GM23338 (cell line): Measurements from ENCODE around the gene SEC22A. TPM values are rescaled to one million over a fixed set of nuclear protein-coding genes. Genes with fewer than 3 reads are reported as not detected.

ENCODE experiments used
- ATAC-seq: fragments of 200-7000 bp; cut with Tn5 transposase; 3 replicates; pipeline ENCODE4 v1.9.1; 2020
- DNase-seq: peaks from one replicate; pipeline ENCODE4 v3.0.0-alpha.2; 2015; ENCODE audit warnings: low spot score
- H2AFZ ChIP-seq: fragments of 200-600 bp; sonication (generic); 2 replicates; pipeline ENCODE4 v1.8.0; 2016; ENCODE audit warnings: antibody characterized with exemption, mild to moderate bottlenecking, moderate library complexity
- H3F3A ChIP-seq: fragments of 200-600 bp; sonication (generic); replicated peaks from 2 replicates; pipeline ENCODE4 v1.8.0; 2017; ENCODE audit warnings: antibody characterized with exemption, mixed run types, low read depth
- H3K27ac ChIP-seq: fragments of 200-600 bp; sonication (generic); 2 replicates; pipeline ENCODE4 v1.6.1; 2016; ENCODE audit warnings: low read depth
- H3K27me3 ChIP-seq: fragments of 200-600 bp; sonication (generic); 2 replicates; pipeline ENCODE4 v1.8.0; 2016; ENCODE audit warnings: mild to moderate bottlenecking, mixed run types, moderate library complexity; ENCODE audit not compliant: insufficient read depth
- H3K36me3 ChIP-seq: fragments of 200-600 bp; sonication (generic); 2 replicates; pipeline ENCODE4 v1.8.0; 2016; ENCODE audit warnings: mild to moderate bottlenecking; ENCODE audit not compliant: insufficient read depth
- H3K4me1 ChIP-seq: fragments of 200-600 bp; sonication (generic); 2 replicates; pipeline ENCODE4 v1.8.0; 2016; ENCODE audit warnings: mild to moderate bottlenecking, moderate library complexity; ENCODE audit not compliant: insufficient read depth
- H3K4me2 ChIP-seq: fragments of 200-600 bp; sonication (generic); 2 replicates; pipeline ENCODE4 v1.7.1; 2017; ENCODE audit warnings: mixed run types
- H3K4me3 ChIP-seq: fragments of 200-600 bp; sonication (generic); 2 replicates; pipeline ENCODE4 v1.6.1; 2016; ENCODE audit warnings: mixed run types
- H3K79me2 ChIP-seq: fragments of 200-600 bp; sonication (generic); replicated peaks from 2 replicates; pipeline ENCODE4 v1.8.0; 2017; ENCODE audit warnings: mild to moderate bottlenecking; ENCODE audit not compliant: insufficient read depth
- H3K9me2 ChIP-seq: fragments of 200-600 bp; sonication (generic); 2 replicates; pipeline ENCODE4 v1.8.0; 2017; ENCODE audit not compliant: insufficient read depth
- H4K20me1 ChIP-seq: fragments of 200-600 bp; sonication (generic); replicated peaks from 2 replicates; pipeline ENCODE4 v1.8.0; 2017; ENCODE audit warnings: mild to moderate bottlenecking; ENCODE audit not compliant: insufficient read depth
- H3K27ac Mint-ChIP-seq: 2 replicates; pipeline ENCODE4 v1.8.0; 2020; ENCODE audit warnings: inconsistent platforms, mild to moderate bottlenecking, moderate library complexity, mixed read lengths
- H3K27me3 Mint-ChIP-seq: 3 replicates; pipeline ENCODE4 v1.8.0; 2022; ENCODE audit warnings: low read depth, mild to moderate bottlenecking, moderate library complexity, mixed read lengths, inconsistent platforms; ENCODE audit not compliant: insufficient read depth, poor library complexity
- H3K36me3 Mint-ChIP-seq: 3 replicates; pipeline ENCODE4 v1.8.0; 2021; ENCODE audit warnings: low read depth, mild to moderate bottlenecking, inconsistent platforms, moderate library complexity, mixed read lengths
- H3K4me1 Mint-ChIP-seq: 3 replicates; pipeline ENCODE4 v1.8.0; 2020; ENCODE audit warnings: mild to moderate bottlenecking, inconsistent platforms, mixed read lengths
- H3K4me3 Mint-ChIP-seq: 3 replicates; pipeline ENCODE4 v1.8.0; 2021; ENCODE audit warnings: moderate library complexity, mild to moderate bottlenecking, inconsistent platforms, mixed read lengths
- H3K9me3 Mint-ChIP-seq: 3 replicates; pipeline ENCODE4 v1.8.0; 2020; ENCODE audit warnings: moderate library complexity, mild to moderate bottlenecking, inconsistent platforms, mixed read lengths
- CREB1 ChIP-seq: fragments of 250-450 bp; sonication (Bioruptor Pico); IDR thresholded peaks from 2 replicates; pipeline ENCODE4 v1.5.0; 2020; ENCODE audit warnings: low read depth, mild to moderate bottlenecking, moderate library complexity
- CTCF ChIP-seq, 2 experiments: fragments of 200-600 bp in 1 of 2; sonication (generic) in 1 of 2; conservative IDR thresholded peaks; 2 replicates each; pipeline versions ENCODE4 v1.5.1 to v1.6.1; 2016 to 2017; ENCODE audit warnings: antibody characterized with exemption in 2 of 2, low read depth in 2 of 2, mild to moderate bottlenecking in 2 of 2, moderate library complexity in 1 of 2
- EZH2 ChIP-seq: fragments of 200-600 bp; sonication (generic); IDR thresholded peaks from one replicate; pipeline ENCODE4 v1.8.0; 2017; ENCODE audit warnings: antibody characterized with exemption, mild to moderate bottlenecking, low read depth; ENCODE audit not compliant: unreplicated experiment
- EZH2phosphoT487 ChIP-seq: fragments of 200-600 bp; sonication (generic); IDR thresholded peaks from one replicate; pipeline ENCODE4 v1.8.1; 2018; ENCODE audit warnings: antibody characterized with exemption; ENCODE audit not compliant: unreplicated experiment
- JUNB ChIP-seq: IDR thresholded peaks from one replicate; pipeline ENCODE4 v1.6.1; 2016; ENCODE audit warnings: antibody characterized with exemption; ENCODE audit not compliant: unreplicated experiment
- NANOG ChIP-seq: IDR thresholded peaks from 2 replicates; pipeline ENCODE4 v1.6.1; 2016; ENCODE audit warnings: antibody characterized with exemption, borderline replicate concordance
- REST ChIP-seq: IDR thresholded peaks from one replicate; pipeline ENCODE4 v1.6.1; 2018; ENCODE audit warnings: antibody characterized with exemption; ENCODE audit not compliant: unreplicated experiment
- ZNF114 ChIP-seq: fragments of 250-450 bp; sonication (Bioruptor Pico); IDR thresholded peaks from 2 replicates; pipeline ENCODE4 v1.5.0; 2020; ENCODE audit warnings: mild to moderate bottlenecking, moderate library complexity
- ZNF331 ChIP-seq: fragments of 250-450 bp; sonication (Bioruptor Pico); IDR thresholded peaks from 2 replicates; pipeline ENCODE4 v1.5.0; 2020; ENCODE audit warnings: low read depth, mild to moderate bottlenecking, moderate library complexity
- ZNF462 ChIP-seq: fragments of 250-450 bp; sonication (Bioruptor Pico); IDR thresholded peaks from 2 replicates; pipeline ENCODE4 v1.5.0; 2020; ENCODE audit warnings: mild to moderate bottlenecking, moderate library complexity
- polyA plus RNA-seq: library from polyadenylated mRNA; unstranded; fragments of >200 nt; fragmentation: Nextera tagmentation; extraction: Ambion mirVana; gene quantifications from 2 replicates; pipeline ENCODE4 v1.2.1, GENCODE V29; 2016
- total RNA-seq: library from RNA; depleted of rRNA; stranded (reverse); fragments of >200 nt; shearing (Covaris generic); gene quantifications from 2 replicates; pipeline ENCODE4 v1.2.3, GENCODE V29; 2014
- TF ChIP-seq, protein P1 (sequence below): IDR thresholded peaks from 2 replicates; pipeline ENCODE4 v1.6.1; 2016; ENCODE audit warnings: antibody characterized with exemption

SEC22A gene
- total and polyA plus RNA-seq, 2 experiments from 2014 or later = 11.2 to 24.1 TPM

DNA sequence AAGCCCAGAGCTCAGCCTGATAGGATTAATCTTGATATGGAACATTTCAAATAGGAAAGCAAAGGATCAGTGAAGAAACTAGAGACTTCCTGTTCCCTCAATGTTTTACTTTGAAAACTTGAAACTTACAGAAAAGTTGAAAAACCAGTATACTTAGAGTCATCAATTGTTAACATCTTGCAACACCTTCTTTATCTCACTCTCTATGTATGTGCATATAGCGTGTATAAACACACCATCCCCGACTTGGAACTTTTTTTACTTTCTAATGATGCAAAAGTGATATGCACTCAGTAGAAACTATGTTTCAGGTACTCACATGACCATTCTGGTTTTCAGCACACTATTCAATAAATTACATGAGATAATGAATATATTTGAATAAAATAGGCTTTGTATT, 60.5 kb downstream of the SEC22A start:
- Mint-ChIP-seq H3K4me3 (no peak overlapping the region), H3K4me1 (peaks cover 5% of the 10 kb centered on the region; the same call in 2 of the 3 replicates), H3K36me3 (peaks cover 3% of the 10 kb centered on the region; the same call in 1 of the 3 replicates), H3K9me3 (no peaks in the 10 kb centered on the region), H3K27me3 (no peaks in the 10 kb centered on the region), H3K27ac (no peak overlapping the region)
- H3K4me1 ChIP-seq = peaks cover 3% of the 10 kb centered on the region; the same call in 1 of the 2 replicates
- DNase-seq (no peak), ATAC-seq (no peak)
- H3K27ac ChIP-seq = no peak overlapping the region
- no peak overlapping the region for H2AFZ ChIP-seq
- no peaks in the 10 kb centered on the region for H3F3A ChIP-seq
- no peak for TF ChIP-seq REST
- no peak for TF ChIP-seq ZNF114
- no peak for TF ChIP-seq JUNB
- no peak for TF ChIP-seq ZNF331 (CRISPR knock-in tag)
- TF ChIP-seq ZNF462 (CRISPR knock-in tag) = no peak
- TF ChIP-seq, protein P1, sequence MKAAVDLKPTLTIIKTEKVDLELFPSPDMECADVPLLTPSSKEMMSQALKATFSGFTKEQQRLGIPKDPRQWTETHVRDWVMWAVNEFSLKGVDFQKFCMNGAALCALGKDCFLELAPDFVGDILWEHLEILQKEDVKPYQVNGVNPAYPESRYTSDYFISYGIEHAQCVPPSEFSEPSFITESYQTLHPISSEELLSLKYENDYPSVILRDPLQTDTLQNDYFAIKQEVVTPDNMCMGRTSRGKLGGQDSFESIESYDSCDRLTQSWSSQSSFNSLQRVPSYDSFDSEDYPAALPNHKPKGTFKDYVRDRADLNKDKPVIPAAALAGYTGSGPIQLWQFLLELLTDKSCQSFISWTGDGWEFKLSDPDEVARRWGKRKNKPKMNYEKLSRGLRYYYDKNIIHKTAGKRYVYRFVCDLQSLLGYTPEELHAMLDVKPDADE = no peak
- no peak for TF ChIP-seq CTCF (conservative IDR thresholded peaks at IDR 0.05; ENCODE audit: low read depth in 2 of 2)
- TF ChIP-seq CREB1 = no peak
- no peak for TF ChIP-seq EZH2phosphoT487
- no peak for TF ChIP-seq NANOG
- TF ChIP-seq EZH2 = no peak
- H3K36me3 ChIP-seq = no peaks in the 10 kb centered on the region
- no peak overlapping the region for H3K4me2 ChIP-seq
- no peaks in the 10 kb centered on the region for H3K79me2 ChIP-seq
- H3K9me2 ChIP-seq = no peaks in the 10 kb centered on the region
- H3K27me3 ChIP-seq = no peaks in the 10 kb centered on the region
- H3K4me3 ChIP-seq = no peak overlapping the region
- H4K20me1 ChIP-seq = no peaks in the 10 kb centered on the region
